IMR-90 (cell line): ENCODE measurements around the gene PROK2. TPM values are rescaled to one million over a fixed set of nuclear protein-coding genes. Genes with fewer than 3 reads are reported as not detected.

Experiments
- ATAC-seq: fragments of 200-7000 bp; cut with Tn5 transposase; 2 replicates; pipeline ENCODE4 v1.9.1; 2020; ENCODE audit warnings: low read depth, mild to moderate bottlenecking, moderate library complexity
- BruUV-seq: library from RNA; stranded (reverse); fragments of 400-500 nt; replicated peaks from 2 replicates; lab custom pipeline; 2021; lab: Mats Ljungman, UMichigan
- CTCF ChIA-PET: fragments of 300-600 bp; formaldehyde crosslinking; extraction: SDS; loops from one replicate; lab custom pipeline; 2021; ENCODE audit warnings: antibody characterized with exemption; lab: Yijun Ruan, JAX
- POLR2A ChIA-PET: fragments of 300-600 bp; sonication (Branson Sonifier 250); formaldehyde crosslinking; loops from one replicate; lab custom pipeline; 2022; ENCODE audit warnings: antibody characterized with exemption; ENCODE audit not compliant: unreplicated experiment; lab: Charles Lee
- DNase-seq: peaks from one replicate; pipeline ENCODE4 v3.0.0; 2013
- H2AFZ ChIP-seq: replicated peaks from 2 replicates; pipeline ENCODE3; 2013; ENCODE audit warnings: low read length, mild to moderate bottlenecking; ENCODE audit not compliant: poor library complexity
- H2AK5ac ChIP-seq: 2 replicates; pipeline ENCODE4 v1.6.1; 2013; ENCODE audit warnings: low read depth, low read length, inconsistent platforms
- H2AK9ac ChIP-seq: replicated peaks from 2 replicates; pipeline ENCODE3; 2013; ENCODE audit warnings: mild to moderate bottlenecking, low read depth, low read length, moderate library complexity; ENCODE audit not compliant: poor library complexity
- H2BK120ac ChIP-seq: 2 replicates; pipeline ENCODE4 v1.6.1; 2013; ENCODE audit warnings: low read depth, low read length, inconsistent platforms
- H2BK15ac ChIP-seq: 3 replicates; pipeline ENCODE4 v1.6.1; 2013; ENCODE audit warnings: low read depth, low read length, inconsistent platforms
- H2BK20ac ChIP-seq: 2 replicates; pipeline ENCODE4 v1.6.1; 2013; ENCODE audit warnings: low read depth, mild to moderate bottlenecking, inconsistent platforms, low read length, moderate library complexity
- H2BK5ac ChIP-seq: 2 replicates; pipeline ENCODE4 v1.6.1; 2013; ENCODE audit warnings: mild to moderate bottlenecking, low read depth, low read length, inconsistent platforms; ENCODE audit not compliant: poor library complexity, severe bottlenecking
- H3K14ac ChIP-seq: replicated peaks from 2 replicates; pipeline ENCODE4 v1.6.1; 2013; ENCODE audit warnings: low read depth, low read length, inconsistent platforms
- H3K18ac ChIP-seq: 2 replicates; pipeline ENCODE4 v1.6.1; 2013; ENCODE audit warnings: low read depth, low read length, control low read depth
- H3K23ac ChIP-seq: 2 replicates; pipeline ENCODE4 v1.6.1; 2013; ENCODE audit warnings: low read depth, low read length, inconsistent platforms
- H3K27ac ChIP-seq: 2 replicates; pipeline ENCODE4 v1.5.1; 2013; ENCODE audit warnings: mild to moderate bottlenecking, control low read depth, low read length; ENCODE audit not compliant: insufficient read depth
- H3K27me3 ChIP-seq: 2 replicates; pipeline ENCODE4 v1.6.1; 2013; ENCODE audit warnings: low read length; ENCODE audit not compliant: control insufficient read depth, insufficient read depth
- H3K36me3 ChIP-seq: 2 replicates; pipeline ENCODE4 v1.6.1; 2013; ENCODE audit warnings: low read length, mixed read lengths; ENCODE audit not compliant: control insufficient read depth, insufficient read depth
- H3K4ac ChIP-seq: 2 replicates; pipeline ENCODE4 v1.6.1; 2013; ENCODE audit warnings: low read depth, low read length, inconsistent platforms
- H3K4me1 ChIP-seq: 2 replicates; pipeline ENCODE4 v1.6.1; 2013; ENCODE audit warnings: low read length, mixed read lengths; ENCODE audit not compliant: control insufficient read depth, insufficient read depth
- H3K4me2 ChIP-seq: 2 replicates; pipeline ENCODE4 v1.6.1; 2013; ENCODE audit warnings: low read depth, mild to moderate bottlenecking, control low read depth, low read length, moderate library complexity
- H3K4me3 ChIP-seq: 2 replicates; pipeline ENCODE4 v1.5.1; 2013; ENCODE audit warnings: low read depth, mild to moderate bottlenecking, control low read depth, low read length, moderate library complexity; ENCODE audit not compliant: insufficient read depth
- H3K56ac ChIP-seq: 2 replicates; pipeline ENCODE4 v1.6.1; 2013; ENCODE audit warnings: low read length, inconsistent platforms; ENCODE audit not compliant: insufficient read depth; ENCODE audit errors: extremely low read depth
- H3K79me1 ChIP-seq, 2 experiments: 2 replicates each; pipeline ENCODE4 v1.6.1; 2013; ENCODE audit warnings: low read length in 2 of 2, inconsistent platforms in 1 of 2, low read depth in 1 of 2
- H3K9ac ChIP-seq: 2 replicates; pipeline ENCODE4 v1.6.1; 2013; ENCODE audit warnings: low read depth, low read length, control low read depth
- H3K9me1 ChIP-seq: 2 replicates; pipeline ENCODE4 v1.6.1; 2013; ENCODE audit warnings: low read length, inconsistent platforms; ENCODE audit not compliant: insufficient read depth
- H3K9me3 ChIP-seq: 2 replicates; pipeline ENCODE4 v1.6.1; 2013; ENCODE audit warnings: low read length; ENCODE audit not compliant: control insufficient read depth, insufficient read depth
- H4K20me1 ChIP-seq: 2 replicates; pipeline ENCODE4 v1.6.1; 2013; ENCODE audit warnings: low read length, inconsistent platforms; ENCODE audit not compliant: insufficient read depth
- H4K5ac ChIP-seq: 2 replicates; pipeline ENCODE4 v1.6.1; 2013; ENCODE audit warnings: mild to moderate bottlenecking, low read depth, low read length, control low read depth
- H4K8ac ChIP-seq, 2 experiments: 2 replicates each; pipeline ENCODE4 v1.6.1; 2013; ENCODE audit warnings: low read depth in 2 of 2, low read length in 2 of 2, control low read depth in 1 of 2, inconsistent platforms in 1 of 2
- H4K91ac ChIP-seq: 2 replicates; pipeline ENCODE4 v1.6.1; 2013; ENCODE audit warnings: low read depth, low read length, inconsistent platforms; ENCODE audit not compliant: insufficient read depth
- CEBPB ChIP-seq: IDR thresholded peaks from 2 replicates; pipeline ENCODE4 v1.6.1; 2012; ENCODE audit warnings: low read depth, low read length, improper control_type of control experiment
- NFE2L2 ChIP-seq: fragments of 150-350 bp; IDR thresholded peaks from 2 replicates; pipeline ENCODE4 v1.6.1; 2016; ENCODE audit warnings: low read depth, mild to moderate bottlenecking, low read length
- USF2 ChIP-seq: fragments of 150-350 bp; IDR thresholded peaks from 2 replicates; pipeline ENCODE4 v1.6.1; 2017; ENCODE audit warnings: mild to moderate bottlenecking, antibody characterized with exemption, low read length, low read depth
- WGBS, 2 experiments: methylation state at CpG; one replicate each; pipeline versions ENCODE4 v1.1.5 to v1.1.7; 2013; ENCODE audit warnings: missing lambda C conversion rate in 2 of 2; ENCODE audit not compliant: insufficient read length in 1 of 2; ENCODE audit errors: extremely low coverage in 2 of 2; 5-methylcytosine and 5-hydroxymethylcytosine counted together
- dilution Hi-C: fragments of 300-500 bp; cut with HindIII; formaldehyde crosslinking; loops from one replicate; pipeline ENCODE4 v1.14.3; 2018; ENCODE audit warnings: low sequenced_read_pairs; ENCODE audit not compliant: unreplicated experiment
- in situ Hi-C: fragments of 300-500 bp; cut with MboI; formaldehyde crosslinking; loops from 3 replicates; pipeline ENCODE4 v1.14.3; 2019; ENCODE audit warnings: low sequenced_read_pairs, inconsistent platforms, mixed read lengths
- intact Hi-C: fragments of 100-400 bp; cut with micrococcal nuclease; formaldehyde crosslinking; loops from 2 replicates; pipeline ENCODE4 v1.10.0; 2022
- polyA plus RNA-seq, 3 experiments: library from polyadenylated mRNA; depleted of rRNA; stranded (reverse); fragments of >200 nt; gene quantifications; 2 replicates each; pipeline ENCODE4 v1.2.3, GENCODE V29; 2012; ENCODE audit warnings: low replicate concordance in 1 of 3
- total RNA-seq: library from RNA; depleted of rRNA; stranded (reverse); fragments of >200 nt; gene quantifications from 2 replicates; pipeline ENCODE4 v1.2.3, GENCODE V29; 2012

PROK2 gene
- total and polyA plus RNA-seq, 2 of the 4 experiments (the other 2 are of a cell fraction): not detected

GRCh38 chr3:71810056-71810455, 25.1 kb upstream of the PROK2 start:
- no peak for ATAC-seq
- H2AK5ac ChIP-seq: no peak overlapping the region
- peaks cover 2% of the 10 kb centered on the region; the same call in 1 of the 2 replicates for H3K27me3 ChIP-seq
- in situ Hi-C loops: no loop called here
- 63% methylated on average over 1 of the region's 3 CpGs; no CpG with 5 or more reads in 1 of the 2 experiments for WGBS, 2 experiments
- no peak overlapping the region for H3K56ac ChIP-seq
- no peak overlapping the region for H3K4me3 ChIP-seq
- no peak overlapping the region for H2BK5ac ChIP-seq
- no peak overlapping the region for H3K9ac ChIP-seq
- no peak overlapping the region for H3K18ac ChIP-seq
- no peak overlapping the region for H2BK120ac ChIP-seq
- H3K27ac ChIP-seq: no peak overlapping the region
- no peak overlapping the region for H2AFZ ChIP-seq
- no peak for TF ChIP-seq USF2
- no peak for TF ChIP-seq CEBPB
- TF ChIP-seq NFE2L2: no peak
- H3K4me1 ChIP-seq: no peaks in the 10 kb centered on the region
- H3K4me2 ChIP-seq: no peak overlapping the region
- ChIA-PET CTCF (no interaction called here), POLR2A (no interaction called here)
- intact Hi-C loops: no loop called here
- H4K5ac ChIP-seq: no peak overlapping the region
- DNase-seq: no peak
- H2BK15ac ChIP-seq: no peak overlapping the region
- no peak overlapping the region for H4K91ac ChIP-seq
- no peaks in the 10 kb centered on the region for H4K20me1 ChIP-seq
- H2AK9ac ChIP-seq: no peak overlapping the region
- no peaks in the 10 kb centered on the region for H3K79me1 ChIP-seq
- no peak overlapping the region for H3K14ac ChIP-seq
- no peaks in the 10 kb centered on the region for H3K36me3 ChIP-seq
- no peaks in the 10 kb centered on the region for H3K9me3 ChIP-seq
- BruUV-seq: no TSS peak
- H2BK20ac ChIP-seq: no peak overlapping the region
- dilution Hi-C loops: no loop called here
- H4K8ac ChIP-seq: no peak overlapping the region
- H3K23ac ChIP-seq: no peak overlapping the region
- no peak overlapping the region for H3K4ac ChIP-seq
- H3K9me1 ChIP-seq: no peaks in the 10 kb centered on the region
